ENCODE measurements around the gene EBP. TPM values are rescaled to one million over a fixed set of nuclear protein-coding genes. Genes with fewer than 3 reads are reported as not detected.

The EBP gene
- total RNA-seq, 2 experiments from 2014 or later: 159 to 164 TPM

DNA sequence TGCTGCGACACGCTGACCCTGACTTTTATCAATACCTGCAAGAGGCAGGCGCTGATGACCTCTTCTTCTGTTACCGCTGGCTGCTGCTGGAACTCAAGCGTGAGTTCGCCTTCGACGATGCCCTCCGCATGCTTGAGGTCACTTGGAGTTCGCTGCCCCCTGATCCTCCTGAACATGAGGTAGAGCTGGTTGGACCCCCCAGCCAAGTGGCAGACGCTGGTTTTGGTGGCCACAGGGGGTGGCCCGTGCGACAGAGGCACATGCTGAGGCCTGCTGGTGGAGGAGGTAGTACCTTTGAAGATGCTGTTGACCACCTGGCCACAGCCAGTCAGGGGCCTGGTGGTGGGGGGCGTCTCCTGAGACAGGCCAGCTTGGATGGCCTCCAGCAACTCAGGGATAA, 38.4 kb downstream of the EBP start:
- H3K4me3 Mint-ChIP-seq: no peak overlapping the region
- no peaks in the 10 kb centered on the region for H3K9me3 Mint-ChIP-seq
- POLR2A ChIA-PET: interaction anchor here (0.6 kb wide), 1 partner anchor 16 kb away, joined by 4 read pairs; no protein-coding TSS in a partner anchor
- H3K27me3 Mint-ChIP-seq: no peaks in the 10 kb centered on the region
- ATAC-seq: no peak
- intact Hi-C loops (cut with micrococcal nuclease): no loop called here
- CTCF ChIA-PET: no interaction called here
- DNase-seq: no peak
- H3K4me1 Mint-ChIP-seq (ENCODE audit: low read depth): peaks cover 3% of the 10 kb centered on the region
- H3K36me3 Mint-ChIP-seq (ENCODE audit: low read depth): peaks cover 15% of the 10 kb centered on the region
- TF ChIP-seq, protein P1, sequence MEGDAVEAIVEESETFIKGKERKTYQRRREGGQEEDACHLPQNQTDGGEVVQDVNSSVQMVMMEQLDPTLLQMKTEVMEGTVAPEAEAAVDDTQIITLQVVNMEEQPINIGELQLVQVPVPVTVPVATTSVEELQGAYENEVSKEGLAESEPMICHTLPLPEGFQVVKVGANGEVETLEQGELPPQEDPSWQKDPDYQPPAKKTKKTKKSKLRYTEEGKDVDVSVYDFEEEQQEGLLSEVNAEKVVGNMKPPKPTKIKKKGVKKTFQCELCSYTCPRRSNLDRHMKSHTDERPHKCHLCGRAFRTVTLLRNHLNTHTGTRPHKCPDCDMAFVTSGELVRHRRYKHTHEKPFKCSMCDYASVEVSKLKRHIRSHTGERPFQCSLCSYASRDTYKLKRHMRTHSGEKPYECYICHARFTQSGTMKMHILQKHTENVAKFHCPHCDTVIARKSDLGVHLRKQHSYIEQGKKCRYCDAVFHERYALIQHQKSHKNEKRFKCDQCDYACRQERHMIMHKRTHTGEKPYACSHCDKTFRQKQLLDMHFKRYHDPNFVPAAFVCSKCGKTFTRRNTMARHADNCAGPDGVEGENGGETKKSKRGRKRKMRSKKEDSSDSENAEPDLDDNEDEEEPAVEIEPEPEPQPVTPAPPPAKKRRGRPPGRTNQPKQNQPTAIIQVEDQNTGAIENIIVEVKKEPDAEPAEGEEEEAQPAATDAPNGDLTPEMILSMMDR (IDR thresholded peaks at IDR 0.05): no peak
- H3K27ac Mint-ChIP-seq: no peak overlapping the region

DNA sequence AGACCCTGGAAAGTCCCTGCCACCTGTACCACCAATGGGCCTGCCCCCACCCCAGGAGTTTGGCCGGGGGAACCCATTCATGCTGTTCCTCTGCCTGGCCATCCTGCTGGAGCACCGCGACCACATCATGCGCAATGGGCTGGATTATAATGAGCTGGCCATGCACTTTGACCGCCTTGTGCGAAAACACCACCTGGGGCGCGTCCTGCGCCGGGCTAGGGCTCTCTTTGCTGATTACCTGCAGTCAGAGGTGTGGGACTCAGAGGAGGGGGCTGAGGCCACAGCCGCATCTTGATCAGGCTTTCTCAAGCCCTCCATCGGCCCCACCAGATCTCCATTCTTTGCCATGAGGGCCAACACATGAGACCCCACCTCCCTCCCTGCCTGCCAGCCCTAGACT, 39.1 kb downstream of the EBP start:
- DNase-seq: no peak
- TF ChIP-seq, protein P1 (IDR thresholded peaks at IDR 0.05): no peak
- H3K4me3 Mint-ChIP-seq: no peak overlapping the region
- peaks cover 3% of the 10 kb centered on the region for H3K4me1 Mint-ChIP-seq (ENCODE audit: low read depth)
- CTCF ChIA-PET: no interaction called here
- no peak for ATAC-seq
- no peaks in the 10 kb centered on the region for H3K9me3 Mint-ChIP-seq
- H3K27me3 Mint-ChIP-seq: no peaks in the 10 kb centered on the region
- POLR2A ChIA-PET: interaction anchor here (0.6 kb wide), 1 partner anchor 17 kb away, joined by 4 read pairs; no protein-coding TSS in a partner anchor
- peaks cover 14% of the 10 kb centered on the region for H3K36me3 Mint-ChIP-seq (ENCODE audit: low read depth)
- intact Hi-C loops (cut with micrococcal nuclease): no loop called here
- H3K27ac Mint-ChIP-seq: no peak overlapping the region

DNA sequence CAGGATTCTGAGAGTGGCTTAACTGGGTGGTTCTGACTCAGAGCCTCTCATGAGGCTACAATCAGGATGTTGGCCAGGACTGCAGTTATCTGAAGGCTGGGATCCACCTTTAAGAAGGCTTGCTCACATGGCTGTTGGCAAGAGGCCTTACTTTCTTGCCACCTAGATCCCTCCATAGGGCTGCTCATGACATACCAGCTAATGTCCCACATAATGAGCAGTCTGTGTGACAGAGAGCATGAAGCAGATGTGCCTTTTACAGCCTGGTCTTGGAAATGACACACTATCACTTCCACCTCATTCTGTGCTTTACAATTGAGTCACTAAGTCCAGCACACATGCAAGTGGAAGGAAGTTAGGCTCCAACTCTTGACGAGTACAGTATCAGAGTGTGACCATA, 48.4 kb downstream of the EBP start:
- ATAC-seq (peak; percentile 57), DNase-seq (peak; percentile 29)
- Mint-ChIP-seq H3K27me3 (no peaks in the 10 kb centered on the region), H3K36me3 (ENCODE audit: low read depth) (peaks cover 3% of the 10 kb centered on the region), H3K9me3 (no peaks in the 10 kb centered on the region), H3K27ac (no peak overlapping the region), H3K4me3 (no peak overlapping the region), H3K4me1 (ENCODE audit: low read depth) (peaks cover 4% of the 10 kb centered on the region)
- TF ChIP-seq, protein P1 (IDR thresholded peaks at IDR 0.05): no peak
- CTCF ChIA-PET: interaction anchor here (1.3 kb wide), 1 partner anchor 30 kb away, joined by 3 read pairs; the partner anchor contains the start of gene TBC1D25
- intact Hi-C loops (cut with micrococcal nuclease): loop anchor here (5.0 kb wide), 1 partner anchor 33 kb away; the partner anchor contains the start of gene TBC1D25
- POLR2A ChIA-PET: interaction anchor here (0.8 kb wide), 1 partner anchor 9 kb away, joined by 3 read pairs; no protein-coding TSS in a partner anchor

DNA sequence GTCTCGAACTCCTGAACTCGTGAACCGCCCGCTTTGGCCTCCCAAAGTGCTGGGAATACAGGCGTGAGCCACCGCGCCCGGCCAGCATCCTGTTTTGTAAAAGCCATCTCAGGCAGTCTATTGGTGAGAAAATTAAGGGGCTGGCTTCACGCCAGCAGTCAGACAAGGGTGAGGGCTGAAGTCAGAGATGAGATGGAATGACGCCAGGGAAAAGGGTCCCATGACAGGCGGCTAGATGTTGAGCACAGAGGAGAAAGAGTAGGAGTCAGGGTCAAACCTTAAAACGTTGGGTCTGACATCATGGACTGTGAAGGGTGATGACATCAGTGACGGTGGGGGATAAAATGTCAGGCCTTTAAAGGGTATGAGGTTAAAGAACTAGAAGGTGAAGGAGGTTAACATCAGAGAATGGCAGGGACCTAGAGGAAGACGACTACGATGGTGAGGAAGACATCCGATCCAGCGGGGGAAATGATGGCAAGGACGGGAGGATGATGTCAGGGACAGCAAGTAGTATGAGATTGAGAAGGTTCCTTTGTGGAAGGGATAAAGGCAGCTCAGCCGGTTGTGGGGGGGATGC, 52.2 kb downstream of the EBP start:
- peak overlapping the region; percentile 83 for H3K4me3 Mint-ChIP-seq
- DNase-seq (peak; percentile 54), ATAC-seq (peak; percentile 20)
- H3K27ac Mint-ChIP-seq: peak overlapping the region; percentile 95
- ChIA-PET POLR2A (interaction anchor here (0.6 to 2.4 kb wide), 9 partner anchors 12 to 896 kb away, joined by 3 to 16 read pairs (median 3); partner anchors contain the start of genes FTSJ1 and TBC1D25), CTCF (no interaction called here)
- H3K36me3 Mint-ChIP-seq (ENCODE audit: low read depth): peaks cover 36% of the 10 kb centered on the region
- H3K27me3 Mint-ChIP-seq: no peaks in the 10 kb centered on the region
- TF ChIP-seq, protein P1 (IDR thresholded peaks at IDR 0.05): no peak
- H3K9me3 Mint-ChIP-seq: no peaks in the 10 kb centered on the region
- intact Hi-C loops (cut with micrococcal nuclease): loop anchor here (5.0 kb wide), 1 partner anchor 36 kb away; the partner anchor contains the start of gene TBC1D25
- H3K4me1 Mint-ChIP-seq (ENCODE audit: low read depth): peaks cover 13% of the 10 kb centered on the region

Data from activated CD8-positive, alpha-beta T cell treated with anti-CD3 and anti-CD28 coated beads for 36 hours (primary cell).